OCI-LY7 (cell line): ENCODE results near the gene CLSTN1. TPM values are rescaled to one million over a fixed set of nuclear protein-coding genes. Genes with fewer than 3 reads are reported as not detected.
A peak's percentile ranks its signal among the peaks of the same experiment; 100 is the strongest.

ENCODE experiments used
- BruUV-seq: library from RNA; stranded (reverse); fragments of 400-500 nt; replicated peaks from 2 replicates; lab custom pipeline; 2021; lab: Mats Ljungman, UMichigan
- CTCF ChIA-PET: fragments of 300-600 bp; sonication (Branson Sonifier 250); formaldehyde crosslinking; loops from one replicate; lab custom pipeline; 2022; ENCODE audit warnings: antibody characterized with exemption; ENCODE audit not compliant: unreplicated experiment; lab: Charles Lee
- POLR2A ChIA-PET: fragments of 300-600 bp; sonication (Branson Sonifier 250); formaldehyde crosslinking; loops from one replicate; lab custom pipeline; 2022; ENCODE audit warnings: antibody characterized with exemption; lab: Charles Lee
- DNase-seq: peaks from one replicate; pipeline ENCODE4 v3.0.0-alpha.2; 2015; ENCODE audit warnings: low spot score
- H2AFZ ChIP-seq: fragments of 200-600 bp; sonication (generic), shearing (Covaris generic); 2 replicates; pipeline ENCODE4 v1.6.1; 2014; ENCODE audit warnings: mild to moderate bottlenecking, antibody characterized with exemption, low read length, moderate library complexity
- H3K27ac ChIP-seq: fragments of 200-600 bp; sonication (generic); 2 replicates; pipeline ENCODE4 v1.5.1; 2014; ENCODE audit warnings: mixed run types, low read depth, mild to moderate bottlenecking, moderate library complexity, low read length, inconsistent platforms; ENCODE audit not compliant: poor library complexity, severe bottlenecking
- H3K36me3 ChIP-seq: fragments of 200-600 bp; sonication (generic); 2 replicates; pipeline ENCODE4 v1.6.1; 2014; ENCODE audit warnings: mild to moderate bottlenecking, antibody characterized with exemption, low read length, moderate library complexity, mixed read lengths; ENCODE audit not compliant: insufficient read depth
- H3K4me1 ChIP-seq: fragments of 200-600 bp; sonication (generic); 2 replicates; pipeline ENCODE4 v1.5.1; 2014; ENCODE audit warnings: mild to moderate bottlenecking, low read length; ENCODE audit not compliant: insufficient read depth, poor library complexity, severe bottlenecking
- H3K4me2 ChIP-seq: fragments of 200-600 bp; sonication (generic); 2 replicates; pipeline ENCODE4 v1.6.1; 2014; ENCODE audit warnings: mild to moderate bottlenecking, low read length
- H3K4me3 ChIP-seq: fragments of 200-600 bp; sonication (generic); 2 replicates; pipeline ENCODE4 v1.5.1; 2014; ENCODE audit warnings: mild to moderate bottlenecking, low read depth, low read length; ENCODE audit not compliant: poor library complexity, severe bottlenecking
- H3K79me2 ChIP-seq: fragments of 200-600 bp; sonication (generic); 2 replicates; pipeline ENCODE4 v1.6.1; 2016; ENCODE audit warnings: low read depth, mild to moderate bottlenecking, low read length, moderate library complexity, mixed read lengths; ENCODE audit not compliant: insufficient read depth
- H3K9me2 ChIP-seq: fragments of 200-600 bp; sonication (generic); 2 replicates; pipeline ENCODE4 v1.6.1; 2016; ENCODE audit warnings: mild to moderate bottlenecking, low read length, mixed read lengths; ENCODE audit not compliant: insufficient read depth
- H3K9me3 ChIP-seq: fragments of 200-600 bp; sonication (generic); 2 replicates; pipeline ENCODE4 v1.6.1; 2014; ENCODE audit warnings: mild to moderate bottlenecking, mixed run types, low read length, mixed read lengths
- H4K20me1 ChIP-seq: fragments of 200-600 bp; sonication (generic); 2 replicates; pipeline ENCODE4 v1.6.1; 2014; ENCODE audit warnings: mild to moderate bottlenecking, antibody characterized with exemption, low read length, moderate library complexity, mixed read lengths; ENCODE audit not compliant: insufficient read depth
- CTCF ChIP-seq: fragments of 200-600 bp; sonication (generic); conservative IDR thresholded peaks from 2 replicates; pipeline ENCODE4 v1.5.1; 2014; ENCODE audit warnings: mild to moderate bottlenecking, antibody characterized with exemption, low read length, moderate library complexity, mixed read lengths
- EZH2phosphoT487 ChIP-seq: fragments of 200-600 bp; sonication (generic); IDR thresholded peaks from 2 replicates; pipeline ENCODE4 v1.6.1; 2018; ENCODE audit warnings: low read depth, borderline replicate concordance, mild to moderate bottlenecking, mixed run types, antibody characterized with exemption, low read length, moderate library complexity, mixed read lengths
- intact Hi-C: fragments of 100-400 bp; cut with micrococcal nuclease; formaldehyde crosslinking; loops from one replicate; pipeline ENCODE4 v1.10.0; 2022; ENCODE audit not compliant: unreplicated experiment
- total RNA-seq, 2 experiments: library from RNA; depleted of rRNA in 1 of 2; stranded (reverse); fragments of >200 nt in 1 of 2; shearing (Covaris generic) in 1 of 2; gene quantifications; 2 replicates each; pipeline ENCODE4 v1.2.3, GENCODE V29; 2014 to 2022

CLSTN1 gene
- total RNA-seq, 2 experiments from 2014 or later = 58.6 to 124 TPM

- no peak for DNase-seq
- BruUV-seq = no TSS peak
- H4K20me1 ChIP-seq = no peaks in the 10 kb centered on the region
- H3K4me1 ChIP-seq = peaks cover 35% of the 10 kb centered on the region
- peak overlapping the region; percentile 11; the same call in 1 of the 2 replicates for H3K4me2 ChIP-seq
- H3K27ac ChIP-seq = no peak overlapping the region
- H3K79me2 ChIP-seq = no peaks in the 10 kb centered on the region
- no peaks in the 10 kb centered on the region for H3K9me2 ChIP-seq
- ChIA-PET CTCF (no interaction called here), POLR2A (interaction anchor here (1.3 kb wide), 1 partner anchor 15 kb away, joined by 8 read pairs; no protein-coding TSS in a partner anchor)
- peak overlapping the region; percentile 38; the same call in 1 of the 2 replicates for H2AFZ ChIP-seq
- H3K9me3 ChIP-seq = no peaks in the 10 kb centered on the region
- H3K36me3 ChIP-seq = no peaks in the 10 kb centered on the region
- TF ChIP-seq CTCF (no peak), EZH2phosphoT487 (no peak)
- H3K4me3 ChIP-seq = no peak overlapping the region
- intact Hi-C loops = no loop called here
Observed at GRCh38 chr1:9843576-9843945, 19.8 kb upstream of the CLSTN1 start.

GRCh38 chr1:9842781-9843575 lies 19.2 kb upstream of the CLSTN1 start:
- Histone ChIP-seq H3K79me2 (no peaks in the 10 kb centered on the region), H3K27ac (no peak overlapping the region), H3K4me1 (peaks cover 29% of the 10 kb centered on the region), H2AFZ (no peak overlapping the region; the same call in 1 of the 2 replicates), H3K36me3 (no peaks in the 10 kb centered on the region), H3K9me3 (no peaks in the 10 kb centered on the region), H3K9me2 (no peaks in the 10 kb centered on the region), H4K20me1 (no peaks in the 10 kb centered on the region), H3K4me3 (no peak overlapping the region), H3K4me2 (peak overlapping the region; percentile 11; the same call in 1 of the 2 replicates)
- ChIA-PET POLR2A (interaction anchor here (0.6 to 1.3 kb wide), 2 partner anchors 15 to 24 kb away, joined by 3 to 8 read pairs; no protein-coding TSS in a partner anchor), CTCF (no interaction called here)
- no peak for TF ChIP-seq CTCF
- no peak for TF ChIP-seq EZH2phosphoT487
- no peak for DNase-seq
- intact Hi-C loops = no loop called here
- BruUV-seq = no TSS peak
